Neural cell (in vitro differentiated cells): Measurements from ENCODE around the gene TMEM19. TPM values are rescaled to one million over a fixed set of nuclear protein-coding genes. Genes with fewer than 3 reads are reported as not detected.

Experiments
- H2AFZ ChIP-seq: fragments of 200-600, 300-800 bp; sonication (generic), shearing (Covaris generic); 2 replicates; pipeline ENCODE4 v1.6.0; 2014; ENCODE audit warnings: low read depth, mild to moderate bottlenecking, antibody characterized with exemption, low read length, moderate library complexity
- H3F3A ChIP-seq: fragments of 200-600 bp; shearing (Covaris generic); 2 replicates; pipeline ENCODE4 v1.6.1; 2016; ENCODE audit warnings: mild to moderate bottlenecking, moderate library complexity, mixed read lengths, antibody characterized with exemption, low read length; ENCODE audit not compliant: insufficient read depth, poor library complexity, severe bottlenecking
- H3K27ac ChIP-seq: fragments of 200-600, 300-800 bp; sonication (generic), shearing (Covaris generic); 2 replicates; pipeline ENCODE4 v1.5.1; 2014; ENCODE audit warnings: mild to moderate bottlenecking, low read length, moderate library complexity
- H3K27me3 ChIP-seq: fragments of 300-800, 200-600 bp; sonication (generic), shearing (Covaris generic); 2 replicates; pipeline ENCODE4 v1.6.0; 2014; ENCODE audit warnings: mild to moderate bottlenecking, low read depth, low read length, moderate library complexity; ENCODE audit not compliant: insufficient read depth
- H3K36me3 ChIP-seq: fragments of 300-800, 200-600 bp; sonication (generic), shearing (Covaris generic); 2 replicates; pipeline ENCODE4 v1.5.1; 2014; ENCODE audit warnings: mild to moderate bottlenecking, antibody characterized with exemption, low read length, moderate library complexity; ENCODE audit not compliant: insufficient read depth
- H3K4me2 ChIP-seq: fragments of 300-800, 200-600 bp; sonication (generic), shearing (Covaris generic); 2 replicates; pipeline ENCODE4 v1.6.0; 2014; ENCODE audit warnings: mild to moderate bottlenecking, low read length
- H3K4me3 ChIP-seq: fragments of 300-800, 200-600 bp; sonication (generic), shearing (Covaris generic); 2 replicates; pipeline ENCODE4 v1.5.1; 2014; ENCODE audit warnings: mild to moderate bottlenecking, low read length, moderate library complexity
- H3K79me2 ChIP-seq: fragments of 200-600 bp; shearing (Covaris generic); replicated peaks from 2 replicates; pipeline ENCODE4 v1.6.0; 2014; ENCODE audit warnings: mild to moderate bottlenecking, low read length, moderate library complexity; ENCODE audit not compliant: insufficient read depth
- H3K9ac ChIP-seq: fragments of 300-800, 200-600 bp; sonication (generic), shearing (Covaris generic); 2 replicates; pipeline ENCODE4 v1.6.1; 2016; ENCODE audit warnings: mild to moderate bottlenecking, low read length, mixed read lengths
- H3K9me2 ChIP-seq: fragments of 200-600 bp; shearing (Covaris generic); 2 replicates; pipeline ENCODE4 v1.6.1; 2016; ENCODE audit warnings: mild to moderate bottlenecking, low read length, mixed read lengths; ENCODE audit not compliant: insufficient read depth
- H3K9me3 ChIP-seq: fragments of 200-600, 300-800 bp; sonication (generic), shearing (Covaris generic); 2 replicates; pipeline ENCODE4 v1.6.1; 2016; ENCODE audit warnings: mild to moderate bottlenecking, mixed run types, low read length, moderate library complexity, mixed read lengths
- H4K20me1 ChIP-seq: fragments of 200-600 bp; shearing (Covaris generic); 2 replicates; pipeline ENCODE4 v1.6.1; 2016; ENCODE audit warnings: mild to moderate bottlenecking, mixed run types; ENCODE audit not compliant: insufficient read depth
- EP300 ChIP-seq: fragments of 450-650 bp; conservative IDR thresholded peaks from 2 replicates; pipeline ENCODE4 v1.6.1; 2014; ENCODE audit warnings: antibody characterized with exemption, mild to moderate bottlenecking, moderate library complexity; ENCODE audit not compliant: poor library complexity, severe bottlenecking
- EZH2 ChIP-seq: fragments of 200-600, 300-800 bp; shearing (Covaris generic), sonication (generic); IDR thresholded peaks from 2 replicates; pipeline ENCODE4 v1.6.1; 2014; ENCODE audit warnings: antibody characterized with exemption, low read length, borderline replicate concordance, mild to moderate bottlenecking; ENCODE audit not compliant: insufficient read depth, poor library complexity, severe bottlenecking
- MXI1 ChIP-seq: fragments of 450-650 bp; conservative IDR thresholded peaks from 2 replicates; pipeline ENCODE4 v1.6.1; 2014; ENCODE audit warnings: antibody characterized with exemption, mild to moderate bottlenecking; ENCODE audit not compliant: poor library complexity, severe bottlenecking
- POLR2AphosphoS5 ChIP-seq: IDR thresholded peaks from 2 replicates; pipeline ENCODE4 v1.6.1; 2012
- RAD21 ChIP-seq: fragments of 450-650 bp; conservative IDR thresholded peaks from 2 replicates; pipeline ENCODE4 v1.6.1; 2014; ENCODE audit warnings: antibody characterized with exemption, mild to moderate bottlenecking, moderate library complexity
- SMC3 ChIP-seq: fragments of 450-650 bp; conservative IDR thresholded peaks from 2 replicates; pipeline ENCODE4 v1.6.1; 2014; ENCODE audit warnings: antibody characterized with exemption, mild to moderate bottlenecking, moderate library complexity; ENCODE audit not compliant: poor library complexity
- TAF1 ChIP-seq: IDR thresholded peaks from 2 replicates; pipeline ENCODE4 v1.6.1; 2012; ENCODE audit warnings: low read depth
- polyA plus RNA-seq: library from polyadenylated mRNA; depleted of rRNA; stranded (reverse); fragments of >200 nt; gene quantifications from 2 replicates; pipeline ENCODE4 v1.2.3, GENCODE V29; 2014
- TF ChIP-seq, protein P1 (sequence below): fragments of 450-650 bp; IDR thresholded peaks from 2 replicates; pipeline ENCODE4 v1.5.1; 2014; ENCODE audit warnings: antibody characterized with exemption, mild to moderate bottlenecking, moderate library complexity; ENCODE audit not compliant: poor library complexity, severe bottlenecking
- TF ChIP-seq, protein P2 (sequence below): IDR thresholded peaks from 2 replicates; pipeline ENCODE4 v1.6.1; 2012; ENCODE audit warnings: borderline replicate concordance

TMEM19 gene
- polyA plus RNA-seq, 1 donor from 2014 or later = 24.2 TPM

DNA sequence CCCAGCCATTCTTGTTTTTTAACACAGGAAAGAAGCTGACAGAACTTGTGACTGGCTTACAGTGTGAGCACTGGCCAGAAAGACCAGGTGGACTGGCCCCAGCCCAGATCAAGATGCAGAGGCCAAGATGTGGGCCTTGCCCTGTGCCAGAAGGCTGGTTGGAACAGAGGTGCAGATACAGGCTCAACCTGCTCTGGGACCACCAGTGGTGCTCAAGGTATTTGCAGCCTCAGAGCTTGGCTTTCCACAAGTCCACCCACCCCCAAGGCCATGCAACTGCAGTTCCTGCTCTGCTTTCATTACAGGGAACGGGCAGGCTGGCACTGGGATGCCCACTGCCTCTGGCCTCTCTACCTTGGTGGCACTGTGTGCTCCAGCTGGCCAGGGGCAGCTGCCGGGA, 45.6 kb upstream of the TMEM19 start:
- H3K9me3 ChIP-seq = no peaks in the 10 kb centered on the region
- H3K4me3 ChIP-seq = no peak overlapping the region
- no peaks in the 10 kb centered on the region for H3K27me3 ChIP-seq
- H3K9me2 ChIP-seq = no peaks in the 10 kb centered on the region
- no peak overlapping the region for H3K27ac ChIP-seq
- H3K4me2 ChIP-seq = no peak overlapping the region
- TF ChIP-seq POLR2AphosphoS5 = no peak
- TF ChIP-seq SMC3 = no peak
- TF ChIP-seq EP300 = no peak
- no peaks in the 10 kb centered on the region for H3K79me2 ChIP-seq
- H3K36me3 ChIP-seq = peaks cover 15% of the 10 kb centered on the region
- H2AFZ ChIP-seq = no peak overlapping the region
- peaks cover 3% of the 10 kb centered on the region for H4K20me1 ChIP-seq
- no peaks in the 10 kb centered on the region for H3F3A ChIP-seq
- no peak overlapping the region for H3K9ac ChIP-seq

DNA sequence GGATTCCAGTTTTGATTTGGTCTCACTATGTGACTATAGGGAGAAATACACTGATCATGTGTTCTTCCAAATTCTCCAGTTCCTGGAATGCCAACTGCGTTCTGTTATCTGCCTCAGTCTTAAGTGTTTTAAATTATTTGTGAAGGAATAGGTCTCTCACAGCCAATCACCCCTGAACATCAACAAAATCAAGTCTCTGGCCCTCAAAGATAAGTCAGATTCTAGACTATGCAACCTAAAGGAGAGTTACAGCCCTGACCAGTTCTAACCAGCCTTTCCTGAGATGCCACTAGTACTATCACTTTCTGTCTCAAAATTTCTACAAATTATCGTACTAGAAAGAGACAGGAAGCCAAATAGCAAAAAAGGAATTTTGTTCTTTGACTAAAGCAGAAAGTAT, 44.5 kb upstream of the TMEM19 start:
- no peaks in the 10 kb centered on the region for H3K9me2 ChIP-seq
- H3K9ac ChIP-seq = no peak overlapping the region
- no peak overlapping the region for H3K27ac ChIP-seq
- no peaks in the 10 kb centered on the region for H3K9me3 ChIP-seq
- H3K27me3 ChIP-seq = no peaks in the 10 kb centered on the region
- no peak overlapping the region for H2AFZ ChIP-seq
- no peaks in the 10 kb centered on the region for H3F3A ChIP-seq
- H4K20me1 ChIP-seq = peaks cover 3% of the 10 kb centered on the region
- H3K36me3 ChIP-seq = peaks cover 10% of the 10 kb centered on the region
- no peaks in the 10 kb centered on the region for H3K79me2 ChIP-seq
- no peak for TF ChIP-seq EP300
- no peak for TF ChIP-seq TAF1
- no peak for TF ChIP-seq SMC3
- no peak for TF ChIP-seq RAD21
- TF ChIP-seq EZH2 = no peak
- TF ChIP-seq, protein P1, sequence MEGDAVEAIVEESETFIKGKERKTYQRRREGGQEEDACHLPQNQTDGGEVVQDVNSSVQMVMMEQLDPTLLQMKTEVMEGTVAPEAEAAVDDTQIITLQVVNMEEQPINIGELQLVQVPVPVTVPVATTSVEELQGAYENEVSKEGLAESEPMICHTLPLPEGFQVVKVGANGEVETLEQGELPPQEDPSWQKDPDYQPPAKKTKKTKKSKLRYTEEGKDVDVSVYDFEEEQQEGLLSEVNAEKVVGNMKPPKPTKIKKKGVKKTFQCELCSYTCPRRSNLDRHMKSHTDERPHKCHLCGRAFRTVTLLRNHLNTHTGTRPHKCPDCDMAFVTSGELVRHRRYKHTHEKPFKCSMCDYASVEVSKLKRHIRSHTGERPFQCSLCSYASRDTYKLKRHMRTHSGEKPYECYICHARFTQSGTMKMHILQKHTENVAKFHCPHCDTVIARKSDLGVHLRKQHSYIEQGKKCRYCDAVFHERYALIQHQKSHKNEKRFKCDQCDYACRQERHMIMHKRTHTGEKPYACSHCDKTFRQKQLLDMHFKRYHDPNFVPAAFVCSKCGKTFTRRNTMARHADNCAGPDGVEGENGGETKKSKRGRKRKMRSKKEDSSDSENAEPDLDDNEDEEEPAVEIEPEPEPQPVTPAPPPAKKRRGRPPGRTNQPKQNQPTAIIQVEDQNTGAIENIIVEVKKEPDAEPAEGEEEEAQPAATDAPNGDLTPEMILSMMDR = no peak
- TF ChIP-seq MXI1 = no peak
- no peak overlapping the region for H3K4me2 ChIP-seq
- no peak overlapping the region for H3K4me3 ChIP-seq

DNA sequence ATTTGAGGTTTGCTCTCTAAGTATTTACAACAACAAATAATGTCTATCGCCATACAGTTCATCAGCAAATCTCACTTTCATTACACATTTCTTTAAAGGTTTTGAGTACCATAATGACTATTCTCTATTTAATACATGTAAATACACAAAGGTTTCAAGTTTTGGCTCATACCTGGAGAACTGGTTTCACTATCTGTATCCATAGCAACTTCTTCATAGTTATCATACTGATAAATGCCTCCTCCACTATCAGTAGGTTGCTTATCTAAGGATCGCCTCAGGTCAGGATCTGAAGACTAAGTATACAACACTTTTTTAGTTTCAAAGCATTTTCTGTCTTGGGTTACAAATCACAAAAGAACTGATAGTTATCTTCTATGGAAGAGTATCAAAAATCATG, 43.6 kb upstream of the TMEM19 start:
- no peak overlapping the region for H3K4me3 ChIP-seq
- H3K79me2 ChIP-seq = no peaks in the 10 kb centered on the region
- H3K9me2 ChIP-seq = no peaks in the 10 kb centered on the region
- H3K9ac ChIP-seq = no peak overlapping the region
- no peak overlapping the region for H3K4me2 ChIP-seq
- no peak overlapping the region for H2AFZ ChIP-seq
- H3K9me3 ChIP-seq = no peaks in the 10 kb centered on the region
- no peak for TF ChIP-seq EP300
- no peak for TF ChIP-seq SMC3
- TF ChIP-seq, protein P2, sequence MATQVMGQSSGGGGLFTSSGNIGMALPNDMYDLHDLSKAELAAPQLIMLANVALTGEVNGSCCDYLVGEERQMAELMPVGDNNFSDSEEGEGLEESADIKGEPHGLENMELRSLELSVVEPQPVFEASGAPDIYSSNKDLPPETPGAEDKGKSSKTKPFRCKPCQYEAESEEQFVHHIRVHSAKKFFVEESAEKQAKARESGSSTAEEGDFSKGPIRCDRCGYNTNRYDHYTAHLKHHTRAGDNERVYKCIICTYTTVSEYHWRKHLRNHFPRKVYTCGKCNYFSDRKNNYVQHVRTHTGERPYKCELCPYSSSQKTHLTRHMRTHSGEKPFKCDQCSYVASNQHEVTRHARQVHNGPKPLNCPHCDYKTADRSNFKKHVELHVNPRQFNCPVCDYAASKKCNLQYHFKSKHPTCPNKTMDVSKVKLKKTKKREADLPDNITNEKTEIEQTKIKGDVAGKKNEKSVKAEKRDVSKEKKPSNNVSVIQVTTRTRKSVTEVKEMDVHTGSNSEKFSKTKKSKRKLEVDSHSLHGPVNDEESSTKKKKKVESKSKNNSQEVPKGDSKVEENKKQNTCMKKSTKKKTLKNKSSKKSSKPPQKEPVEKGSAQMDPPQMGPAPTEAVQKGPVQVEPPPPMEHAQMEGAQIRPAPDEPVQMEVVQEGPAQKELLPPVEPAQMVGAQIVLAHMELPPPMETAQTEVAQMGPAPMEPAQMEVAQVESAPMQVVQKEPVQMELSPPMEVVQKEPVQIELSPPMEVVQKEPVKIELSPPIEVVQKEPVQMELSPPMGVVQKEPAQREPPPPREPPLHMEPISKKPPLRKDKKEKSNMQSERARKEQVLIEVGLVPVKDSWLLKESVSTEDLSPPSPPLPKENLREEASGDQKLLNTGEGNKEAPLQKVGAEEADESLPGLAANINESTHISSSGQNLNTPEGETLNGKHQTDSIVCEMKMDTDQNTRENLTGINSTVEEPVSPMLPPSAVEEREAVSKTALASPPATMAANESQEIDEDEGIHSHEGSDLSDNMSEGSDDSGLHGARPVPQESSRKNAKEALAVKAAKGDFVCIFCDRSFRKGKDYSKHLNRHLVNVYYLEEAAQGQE = no peak
- TF ChIP-seq MXI1 = no peak
- TF ChIP-seq EZH2 = no peak
- TF ChIP-seq TAF1 = no peak
- no peak for TF ChIP-seq POLR2AphosphoS5
- no peaks in the 10 kb centered on the region for H3K27me3 ChIP-seq
- H4K20me1 ChIP-seq = peaks cover 3% of the 10 kb centered on the region
- no peaks in the 10 kb centered on the region for H3F3A ChIP-seq
- H3K27ac ChIP-seq = no peak overlapping the region
- H3K36me3 ChIP-seq = peaks cover 10% of the 10 kb centered on the region
